Thyroid gland (tissue), 4 donors: ENCODE measurements around the gene MLNR.

ENCODE experiments used
- CTCF ChIP-seq, 6 experiments: fragments of 200-600 bp in 3 of 6; fragments of 450-650 bp in 3 of 6; sonication (generic) in 3 of 6; IDR thresholded peaks; one replicate each; pipeline ENCODE4 v1.5.1; 2016 to 2019; ENCODE audit warnings: antibody characterized with exemption in 6 of 6, mild to moderate bottlenecking in 2 of 6, inconsistent platforms in 1 of 6, moderate library complexity in 1 of 6
- POLR2A ChIP-seq, 2 donors: fragments of 450-650 bp; IDR thresholded peaks; one replicate each; pipeline ENCODE4 v1.6.1; 2017; ENCODE audit warnings: antibody characterized with exemption in 2 of 2, mild to moderate bottlenecking in 2 of 2, moderate library complexity in 1 of 2

GRCh38 chr13:49258089-49258796 lies 38.1 kb downstream of the MLNR start:
- TF ChIP-seq POLR2A (IDR thresholded peaks at IDR 0.05) (no peak), CTCF (IDR thresholded peaks at IDR 0.05) (no peak)
